Limb (tissue), 2 donors: ENCODE measurements around the gene DVL2.

ENCODE experiments used
- DNase-seq, 2 donors: peaks; one replicate each; pipeline ENCODE4 v3.0.0-alpha.2; 2016; ENCODE audit errors: extremely low spot score in 2 of 2

The DVL2 gene

DNA sequence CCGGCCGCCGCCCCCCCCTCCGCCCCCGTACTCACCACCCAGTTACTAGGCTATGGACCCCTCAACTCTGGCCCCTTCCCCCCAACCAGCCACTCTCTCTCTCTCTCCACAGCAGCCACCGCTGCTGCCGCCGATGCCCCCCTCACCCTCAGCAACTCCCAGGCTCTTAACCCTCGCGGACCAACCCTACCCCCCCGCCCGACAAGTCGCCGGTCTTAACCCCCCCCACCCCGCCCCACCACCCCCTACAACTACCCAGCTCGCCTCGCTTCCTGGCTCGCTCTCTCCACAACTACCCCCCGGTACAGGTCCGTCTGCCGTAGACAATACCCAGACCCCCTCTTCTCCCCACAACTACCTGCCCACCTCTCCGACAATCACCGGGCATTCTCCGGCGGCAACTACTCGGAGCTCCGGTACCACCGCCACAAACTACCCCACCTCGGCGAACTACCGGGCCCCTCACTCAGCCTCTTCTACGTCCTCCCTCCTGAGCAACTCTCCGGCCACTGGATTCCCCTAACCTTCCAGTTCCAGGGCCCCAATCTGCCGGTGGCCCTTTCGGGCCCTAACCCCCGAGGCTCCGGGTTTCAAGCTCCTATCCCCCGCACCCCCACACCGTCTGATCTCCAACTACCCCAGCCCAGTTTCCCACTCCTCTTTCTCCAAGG is 4.2 kb upstream of the DVL2 start:
- DNase-seq: peak in 1 of 2 donors; percentile 77

DNA sequence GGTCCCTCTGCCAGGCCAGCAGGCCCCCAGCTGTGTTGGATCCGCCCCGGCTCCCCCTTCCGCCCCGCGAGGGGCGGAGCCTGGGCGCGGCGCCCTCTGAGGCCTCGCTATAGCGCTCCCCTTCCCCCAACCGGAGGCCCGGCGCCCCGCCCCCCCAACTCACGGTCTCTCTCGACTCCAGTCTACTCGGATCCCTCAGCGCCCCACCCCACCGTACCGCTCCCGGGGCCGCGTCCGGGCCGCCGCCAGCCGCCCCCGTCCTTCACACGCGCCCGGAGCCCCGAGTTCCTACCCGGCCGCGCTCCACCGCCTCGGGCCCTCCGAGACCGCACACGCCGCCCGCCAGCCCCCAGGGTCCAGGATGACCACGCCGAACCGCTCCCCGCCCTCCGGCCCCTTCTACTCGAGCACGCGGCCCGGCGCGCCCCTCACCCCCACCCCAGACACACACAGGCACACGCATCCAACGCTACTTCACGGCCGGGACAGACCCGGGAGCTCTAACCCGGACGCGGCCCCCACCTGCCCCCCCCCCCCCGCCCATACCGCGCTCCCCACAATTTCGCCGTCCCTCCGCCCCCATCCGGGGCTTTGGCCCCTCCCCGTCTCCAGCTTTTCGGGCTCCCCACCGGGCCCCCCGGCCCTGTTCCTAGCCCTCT is 3.6 kb upstream of the DVL2 start:
- peak in 1 of 2 donors; percentile 88 for DNase-seq

DNA sequence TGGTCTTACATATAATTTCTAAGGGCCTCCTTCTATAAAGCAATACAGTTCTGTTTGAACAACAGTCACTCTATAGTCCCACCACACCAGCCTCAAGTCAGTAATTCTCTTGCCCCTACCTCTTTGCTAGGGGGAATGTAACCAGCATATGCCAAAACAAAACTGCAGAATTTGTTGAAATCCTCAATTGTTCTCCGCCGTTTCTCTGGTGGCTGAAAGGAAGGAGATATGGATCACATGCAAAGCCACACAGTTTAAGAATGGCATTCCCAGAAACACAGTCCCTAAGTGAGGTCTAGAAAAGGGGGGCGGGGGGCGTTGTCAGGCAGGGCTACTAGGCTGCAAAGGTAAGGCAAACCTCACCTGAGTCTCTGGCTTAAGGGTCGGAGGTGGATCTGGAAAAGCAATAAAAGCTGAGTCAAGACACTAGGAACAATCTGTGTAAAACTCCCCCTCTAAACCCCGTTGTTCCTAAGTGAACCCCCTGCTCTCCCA is 3.0 kb upstream of the DVL2 start:
- no peak for DNase-seq

DNA sequence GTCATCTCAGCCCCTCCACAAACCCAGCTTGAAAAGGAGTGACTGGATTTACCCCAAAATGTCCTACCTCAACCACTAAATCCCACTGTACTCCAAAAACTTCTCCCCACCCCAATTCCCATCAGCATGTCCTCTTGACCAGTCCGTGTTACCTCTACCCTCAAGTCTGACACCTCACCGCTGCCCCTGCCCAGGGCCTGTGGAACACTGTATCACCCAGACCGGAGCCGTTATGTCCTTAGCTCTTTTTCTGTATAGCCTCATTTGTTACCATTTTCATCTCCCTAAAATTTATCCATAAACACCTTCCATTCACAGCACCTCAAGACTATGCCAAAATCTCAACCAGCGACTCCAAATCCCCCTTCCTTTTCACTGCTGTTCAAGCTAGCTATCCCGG is 2.5 kb upstream of the DVL2 start:
- DNase-seq: no peak

DNA sequence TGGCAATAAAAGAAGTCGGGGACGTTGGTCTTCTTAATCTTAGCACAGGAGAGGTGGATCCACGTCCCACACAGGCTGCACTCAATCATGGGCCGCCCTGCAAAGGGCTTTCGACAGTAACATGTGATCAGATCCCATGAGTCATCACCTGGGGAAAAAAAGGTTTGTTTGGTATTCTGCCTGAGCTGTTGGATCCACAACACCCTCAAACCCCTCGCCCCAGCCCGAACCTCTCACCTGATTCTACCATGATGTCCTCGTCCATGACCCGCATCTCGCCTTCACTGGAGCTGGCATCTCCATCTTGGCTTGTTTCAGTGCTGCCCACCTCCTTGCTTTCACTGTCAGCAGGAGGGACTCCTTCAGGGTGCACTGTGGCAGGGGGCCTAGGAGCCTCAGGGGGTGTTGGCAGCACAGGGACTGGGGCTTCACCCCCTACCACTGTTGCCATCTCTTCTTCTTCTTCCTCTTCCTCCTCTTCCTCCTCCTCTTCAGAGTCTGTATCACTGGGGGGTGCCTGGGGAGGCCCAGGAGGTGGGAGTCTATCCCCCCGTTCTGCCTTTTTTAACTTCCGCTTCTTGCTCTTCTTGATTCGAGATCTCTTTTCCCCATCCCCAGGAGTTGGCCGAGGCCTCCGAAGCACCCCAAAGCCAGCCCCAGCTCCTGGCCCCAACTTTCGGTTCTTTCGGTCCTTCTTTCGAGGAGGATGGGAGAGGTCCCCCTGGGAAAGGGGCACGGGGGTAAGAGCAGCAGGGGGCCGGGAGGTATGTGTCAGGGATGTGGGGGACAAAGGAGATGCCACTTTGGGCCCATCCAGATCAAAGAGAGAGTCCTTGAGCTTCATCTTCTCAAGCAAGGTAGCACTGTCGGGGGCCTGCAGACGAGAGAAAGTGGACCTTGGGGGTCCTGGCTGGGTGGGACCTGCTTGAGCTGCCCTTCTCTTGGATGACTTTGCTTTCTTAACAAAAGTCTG is 1.7 kb upstream of the DVL2 start:
- DNase-seq: no peak

DNA sequence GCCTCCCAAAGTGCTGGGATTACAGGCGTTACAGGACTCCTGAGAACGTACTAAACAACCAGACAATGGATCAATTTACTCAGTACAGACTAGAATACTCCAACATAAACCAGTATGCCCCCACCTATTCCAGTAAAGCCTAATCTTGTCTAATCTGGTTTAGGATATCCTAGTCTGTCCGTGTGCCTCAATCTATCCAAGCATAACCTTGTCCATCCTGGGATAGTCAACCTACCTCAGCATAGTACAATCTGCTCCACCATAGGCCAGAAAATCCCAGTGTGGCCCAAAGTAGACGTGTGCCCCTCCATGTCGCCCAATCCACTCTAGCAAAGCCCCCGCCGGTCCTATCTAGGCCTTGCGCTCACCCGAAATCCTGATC is 625 bp downstream of the DVL2 start:
- DNase-seq: no peak

DNA sequence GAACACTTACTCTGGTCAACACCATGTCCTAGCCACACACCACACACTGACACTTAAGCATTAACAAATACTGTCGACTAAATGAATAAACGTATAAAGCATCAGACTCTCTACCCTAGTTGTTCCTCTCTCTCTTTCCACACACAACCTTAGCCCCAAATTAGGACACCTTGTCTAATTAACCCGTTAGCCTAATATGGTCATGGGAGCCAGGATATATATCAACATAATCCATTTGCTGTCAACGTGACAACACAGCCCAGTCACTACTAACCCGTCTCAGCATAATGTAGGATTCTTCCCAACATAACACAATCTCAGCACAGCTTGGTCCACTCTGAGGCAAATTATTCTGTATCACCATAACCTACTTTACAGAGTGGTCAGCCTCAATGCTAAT is 2.2 kb downstream of the DVL2 start:
- DNase-seq: no peak

DNA sequence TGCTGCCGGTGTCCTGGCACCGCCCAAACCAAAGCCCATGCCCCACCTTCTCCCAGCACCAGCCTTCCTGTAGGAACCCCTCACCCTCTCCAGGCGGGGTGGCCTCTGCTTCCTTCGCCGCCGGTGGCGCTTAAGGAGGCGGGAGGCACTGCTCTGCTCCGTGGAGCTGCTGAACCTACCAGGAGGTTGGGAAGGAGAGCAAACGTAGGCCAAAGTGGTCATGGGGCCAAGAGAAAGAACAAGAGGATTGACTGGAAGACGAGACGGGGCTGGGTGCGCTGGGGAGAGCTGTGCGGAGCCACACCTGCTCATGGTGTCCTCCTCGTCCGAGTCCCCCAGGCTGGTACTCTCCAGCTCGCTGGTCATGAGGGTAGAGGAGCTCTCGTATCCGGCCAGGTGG is 4.8 kb downstream of the DVL2 start:
- DNase-seq: no peak

DNA sequence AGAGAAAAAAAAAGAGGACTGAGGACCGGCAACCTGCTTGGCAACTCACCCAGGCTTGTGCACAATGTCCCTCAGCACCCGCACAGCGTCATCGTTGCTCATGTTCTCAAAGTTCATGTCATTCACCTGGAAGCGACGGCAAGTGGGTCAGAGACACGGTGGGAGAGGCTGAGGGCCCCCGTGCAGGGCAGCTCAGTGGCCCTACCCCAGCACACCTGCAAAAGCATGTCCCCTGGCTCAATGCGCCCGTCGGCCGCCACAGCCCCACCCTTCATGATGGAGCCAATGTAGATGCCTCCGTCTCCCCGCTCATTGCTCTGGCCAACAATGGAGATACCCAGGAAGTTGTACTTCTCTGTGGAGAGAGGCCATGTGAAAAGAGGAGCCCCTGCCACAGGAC is 5.4 kb downstream of the DVL2 start:
- DNase-seq: no peak

DNA sequence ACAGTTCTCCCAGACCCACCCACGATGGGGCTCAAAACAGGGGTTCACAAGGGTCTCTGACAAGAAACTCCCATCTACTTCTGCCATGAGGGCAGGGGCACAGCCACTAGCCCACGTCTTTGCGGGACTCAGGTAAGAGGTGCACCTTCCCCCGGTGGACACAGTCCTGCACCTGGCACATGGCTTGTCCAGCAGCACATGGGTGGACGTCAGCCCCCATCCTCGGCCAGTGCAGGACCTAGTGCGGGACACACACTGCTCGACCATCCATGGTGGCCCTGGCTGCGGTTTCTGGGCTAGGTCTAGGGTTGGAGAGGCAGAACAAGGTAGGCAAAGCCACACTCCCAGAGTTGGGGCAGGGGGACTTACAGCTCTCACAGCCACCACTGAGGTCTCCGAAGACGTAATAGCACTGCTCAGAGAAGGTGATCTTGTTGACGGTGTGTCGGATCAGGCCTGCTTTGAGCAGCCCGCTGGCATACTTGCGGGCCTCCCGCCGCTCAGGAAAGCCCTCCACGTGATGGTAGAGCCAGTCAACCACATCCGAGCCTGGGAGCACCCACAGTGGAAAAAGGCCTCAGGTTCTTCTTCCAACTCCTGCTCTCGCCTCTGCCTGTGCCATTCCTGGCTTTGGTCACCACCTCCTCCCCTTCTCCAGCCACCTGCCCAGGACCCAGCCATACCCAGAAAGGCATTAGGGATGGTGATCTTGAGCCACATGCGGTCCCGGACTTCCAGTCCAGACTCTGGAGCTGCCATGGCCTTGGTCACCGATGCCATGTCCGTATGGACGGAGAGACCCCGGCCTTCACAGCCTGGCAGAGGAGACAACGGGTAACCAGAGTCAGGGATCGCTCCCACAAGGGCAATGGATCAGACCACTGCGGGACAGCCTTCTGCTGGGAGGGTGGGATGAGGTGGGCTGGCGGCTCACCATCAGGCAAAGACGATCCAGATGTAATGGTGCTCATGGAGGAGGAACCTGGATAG is 7.3 kb downstream of the DVL2 start:
- no peak for DNase-seq

DNA sequence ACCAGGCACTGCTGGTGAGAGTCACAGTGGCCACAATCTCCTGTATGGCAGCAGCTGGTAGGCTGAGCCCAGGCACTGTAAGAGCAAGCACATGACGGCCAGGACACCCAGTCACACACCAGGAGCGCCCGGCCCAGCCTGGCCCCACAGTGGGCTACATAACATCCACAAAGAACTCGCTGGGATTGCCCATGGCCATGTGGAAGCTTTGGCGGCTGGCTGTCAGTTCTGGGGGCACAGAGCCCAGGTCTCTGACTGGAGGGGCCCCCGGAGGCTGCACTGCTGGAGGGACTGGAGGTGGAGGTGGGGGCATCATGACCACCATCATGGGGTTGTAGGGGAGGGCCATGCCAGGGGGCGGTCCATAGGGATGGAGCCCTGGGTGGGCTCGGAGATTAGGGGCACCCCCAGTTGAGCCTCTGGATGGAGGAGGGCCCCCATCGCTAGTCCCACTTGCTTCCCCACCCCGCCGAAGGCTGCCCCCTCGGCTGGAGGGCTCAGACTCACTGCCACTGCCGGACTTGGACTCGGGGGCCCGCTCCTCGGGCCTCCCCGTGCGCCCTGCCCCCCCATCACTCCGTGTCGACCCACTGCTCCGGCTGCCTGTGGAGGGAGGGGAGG is 8.5 kb downstream of the DVL2 start:
- DNase-seq: no peak

DNA sequence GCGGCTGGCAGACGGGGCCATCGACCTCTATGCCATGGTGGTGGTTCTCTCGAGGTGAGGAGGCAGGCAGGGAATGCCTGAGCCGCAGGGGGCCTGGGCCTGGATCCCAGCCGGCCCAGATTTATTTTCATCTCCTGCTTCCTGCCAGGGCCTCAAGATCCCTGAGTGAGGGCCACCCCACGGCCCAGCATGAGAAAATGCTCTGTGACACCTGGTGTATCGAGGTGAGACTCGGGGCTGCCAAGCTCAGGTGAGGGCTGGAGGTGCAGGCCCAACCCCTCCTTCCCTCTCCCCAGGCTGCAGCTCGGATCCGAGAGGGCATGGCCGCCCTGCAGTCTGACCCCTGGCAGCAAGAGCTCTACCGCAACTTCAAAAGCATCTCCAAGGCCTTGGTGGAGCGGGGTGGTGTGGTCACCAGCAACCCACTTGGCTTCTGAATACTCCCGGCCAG is 9.6 kb downstream of the DVL2 start:
- no peak for DNase-seq

DNA sequence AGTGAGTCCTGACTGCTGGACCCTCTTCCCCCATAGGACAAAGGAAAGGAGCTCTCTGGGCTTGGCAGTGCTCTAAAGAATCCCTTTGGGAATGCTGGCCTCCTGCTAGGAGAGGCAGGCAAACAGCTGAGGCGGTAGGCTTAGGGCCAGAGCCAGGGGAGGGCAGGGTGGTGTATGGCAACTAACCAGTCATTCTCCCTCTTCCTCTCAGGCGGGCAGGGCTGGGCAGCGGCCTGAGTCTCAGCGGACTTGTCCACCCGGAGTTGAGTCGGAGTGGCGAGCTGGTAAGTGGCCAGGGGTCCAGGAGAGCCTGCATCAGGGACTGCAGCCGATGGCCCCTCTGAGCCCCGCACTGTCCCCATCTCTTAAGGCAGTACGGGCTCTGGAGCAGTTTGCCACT is 10.2 kb downstream of the DVL2 start:
- no peak for DNase-seq

DNA sequence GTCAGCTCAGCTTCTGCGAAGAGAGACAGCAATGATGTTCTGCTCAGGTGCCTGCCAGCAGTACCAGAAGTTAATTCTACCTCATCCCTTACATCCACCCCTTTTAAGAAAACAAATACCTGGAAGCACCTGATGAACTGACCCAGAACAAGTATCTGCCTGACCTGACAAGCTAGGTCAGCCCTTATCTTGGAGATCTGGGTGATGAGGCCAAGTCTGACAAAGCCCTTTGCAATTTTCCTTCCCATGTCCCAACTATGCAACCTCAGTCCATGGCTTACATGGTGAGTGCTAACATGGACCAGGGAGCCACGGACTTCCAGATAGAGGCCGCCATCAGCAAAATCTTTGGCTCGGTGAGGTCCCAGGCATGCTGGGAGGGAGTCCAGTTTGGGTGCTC is 10.9 kb downstream of the DVL2 start:
- no peak for DNase-seq

DNA sequence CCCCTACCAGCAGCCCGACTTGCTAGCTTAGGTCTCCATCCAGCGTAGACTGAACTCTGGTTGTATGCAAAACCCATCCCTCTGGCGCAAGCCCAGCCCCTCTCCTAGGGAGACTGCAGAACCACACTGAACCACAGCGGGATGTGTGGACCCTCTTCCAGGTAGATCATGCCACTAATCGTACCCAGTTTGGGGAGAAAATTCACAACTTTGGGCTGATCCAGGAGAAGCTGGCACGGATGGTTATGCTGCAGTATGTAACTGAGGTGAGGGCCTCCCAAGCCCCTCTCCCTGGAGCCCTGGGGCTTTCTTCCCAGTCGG is 11.4 kb downstream of the DVL2 start:
- no peak for DNase-seq

DNA sequence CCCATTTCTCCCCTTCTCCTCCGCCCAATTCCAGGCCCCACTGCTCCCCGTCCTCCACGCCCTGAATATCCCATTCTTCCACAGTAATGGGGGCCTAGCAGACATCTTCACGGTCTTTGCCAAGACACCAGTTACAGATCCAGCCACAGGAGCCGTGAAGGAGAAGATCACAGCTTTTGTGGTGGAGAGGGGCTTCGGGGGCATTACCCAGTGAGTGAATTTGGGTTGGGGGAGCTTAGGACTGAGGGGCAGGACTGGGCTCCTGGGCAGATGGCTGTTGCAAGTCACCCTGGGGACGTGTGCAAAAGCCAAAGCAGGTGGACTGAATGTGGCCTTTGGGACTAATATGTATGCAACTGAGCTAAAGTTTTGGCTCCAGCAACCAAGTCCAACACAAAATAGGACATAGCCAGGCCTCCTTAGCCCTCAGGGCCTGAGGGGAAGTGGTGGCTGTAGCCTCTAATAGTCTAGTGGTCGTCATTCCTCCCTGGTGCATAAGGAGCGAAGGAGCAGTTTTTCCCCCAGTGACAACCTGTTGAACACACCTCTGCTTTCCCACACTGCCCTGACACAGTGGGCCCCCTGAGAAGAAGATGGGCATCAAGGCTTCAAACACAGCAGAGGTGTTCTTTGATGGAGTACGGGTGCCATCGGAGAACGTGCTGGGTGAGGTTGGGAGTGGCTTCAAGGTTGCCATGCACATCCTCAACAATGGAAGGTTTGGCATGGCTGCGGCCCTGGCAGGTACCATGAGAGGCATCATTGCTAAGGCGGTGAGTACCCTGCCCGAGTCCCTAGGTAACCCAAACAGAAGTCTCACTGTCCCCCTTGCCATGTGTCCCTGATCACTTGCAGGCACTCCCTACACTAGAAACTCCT is 12.0 kb downstream of the DVL2 start:
- DNase-seq: no peak

DNA sequence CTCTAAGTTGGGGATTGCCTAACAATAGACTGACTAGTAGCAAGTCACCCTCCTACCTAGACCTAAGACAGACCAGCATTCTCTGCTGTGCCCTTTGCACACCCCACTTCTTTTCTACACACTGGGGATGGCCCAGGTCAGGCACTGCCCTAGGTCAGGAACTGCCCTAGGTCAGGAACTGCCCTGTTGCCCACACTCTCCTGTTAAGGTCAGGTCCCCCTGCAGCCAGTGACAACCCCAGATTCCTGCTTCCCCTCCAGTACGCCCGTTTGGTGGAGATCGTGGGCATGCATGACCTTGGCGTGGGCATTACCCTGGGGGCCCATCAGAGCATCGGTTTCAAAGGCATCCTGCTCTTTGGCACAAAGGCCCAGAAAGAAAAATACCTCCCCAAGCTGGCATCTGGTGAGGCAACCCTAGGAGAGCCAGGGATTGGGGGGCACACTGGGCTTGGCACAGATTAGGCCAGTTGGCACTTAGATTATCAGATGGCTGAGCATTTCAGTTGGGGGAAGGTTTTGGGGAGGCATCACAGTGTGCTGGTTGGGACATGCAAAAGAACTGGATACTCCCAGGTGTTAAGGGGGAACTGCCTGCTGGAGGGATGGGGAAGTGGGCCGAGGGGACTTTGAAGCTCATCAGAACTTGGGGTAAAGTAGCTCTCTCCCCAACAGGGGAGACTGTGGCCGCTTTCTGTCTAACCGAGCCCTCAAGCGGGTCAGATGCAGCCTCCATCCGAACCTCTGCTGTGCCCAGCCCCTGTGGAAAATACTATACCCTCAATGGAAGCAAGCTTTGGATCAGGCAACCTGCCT is 12.8 kb downstream of the DVL2 start:
- DNase-seq: no peak

DNA sequence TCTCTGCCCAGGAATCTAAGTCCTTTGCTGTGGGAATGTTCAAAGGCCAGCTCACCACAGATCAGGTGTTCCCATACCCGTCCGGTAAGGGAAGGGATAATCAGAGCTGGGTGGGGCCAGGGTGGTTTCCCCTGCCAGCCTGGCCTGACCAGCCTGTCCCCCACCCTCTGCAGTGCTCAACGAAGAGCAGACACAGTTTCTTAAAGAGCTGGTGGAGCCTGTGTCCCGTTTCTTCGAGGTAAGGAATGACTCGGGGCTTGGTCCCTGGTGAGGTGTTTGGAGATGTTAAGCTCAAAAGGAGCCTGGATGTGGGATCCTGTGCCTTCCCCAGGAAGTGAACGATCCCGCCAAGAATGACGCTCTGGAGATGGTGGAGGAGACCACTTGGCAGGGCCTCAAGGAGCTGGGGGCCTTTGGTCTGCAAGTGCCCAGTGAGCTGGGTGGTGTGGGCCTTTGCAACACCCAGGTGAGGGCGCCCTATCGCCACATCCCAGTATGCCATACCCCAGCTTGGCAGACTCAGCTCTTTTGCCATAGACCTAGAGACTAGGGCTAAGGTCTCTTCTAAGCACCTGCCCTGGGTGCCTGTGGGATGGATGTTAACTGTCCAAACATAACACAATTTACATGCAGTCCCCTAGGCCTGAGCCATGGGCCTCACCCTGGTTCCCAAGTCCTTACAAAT is 13.6 kb downstream of the DVL2 start:
- peak in 1 of 2 donors; percentile 61 for DNase-seq
